Panc1 (cell line): ENCODE results near the gene SNTG2. TPM values are rescaled to one million over a fixed set of nuclear protein-coding genes. Genes with fewer than 3 reads are reported as not detected.

Source experiments
- ATAC-seq: fragments of 200-7000 bp; cut with Tn5 transposase; 2 replicates; pipeline ENCODE4 v1.9.1; 2020; ENCODE audit warnings: mild to moderate bottlenecking, moderate library complexity
- BruUV-seq: library from RNA; stranded (reverse); fragments of 400-500 nt; replicated peaks from 2 replicates; lab custom pipeline; 2021; lab: Mats Ljungman, UMichigan
- CTCF ChIA-PET: fragments of 300-600 bp; sonication (Branson Sonifier 250); formaldehyde crosslinking; loops from one replicate; lab custom pipeline; 2022; ENCODE audit warnings: antibody characterized with exemption; lab: Charles Lee
- POLR2A ChIA-PET: fragments of 300-600 bp; sonication (Branson Sonifier 250); formaldehyde crosslinking; loops from one replicate; lab custom pipeline; 2022; ENCODE audit warnings: antibody characterized with exemption; lab: Charles Lee
- DNase-seq: peaks from one replicate; pipeline ENCODE4 v3.0.0-alpha.2; 2010; ENCODE audit warnings: low read depth, low spot score
- H3K27ac ChIP-seq: 2 replicates; pipeline ENCODE4 v1.5.1; 2011; ENCODE audit warnings: mild to moderate bottlenecking, low read length, inconsistent platforms
- H3K27me3 ChIP-seq: fragments of 200-500 bp; sonication (Bioruptor generic); 2 replicates; pipeline ENCODE4 v1.6.0; 2014; ENCODE audit warnings: low read length, inconsistent platforms; ENCODE audit not compliant: control insufficient read depth, insufficient read depth
- H3K36me3 ChIP-seq: fragments of 200-500 bp; sonication (Bioruptor generic); 2 replicates; pipeline ENCODE4 v1.5.1; 2014; ENCODE audit warnings: inconsistent platforms, mild to moderate bottlenecking, low read length, moderate library complexity; ENCODE audit not compliant: control insufficient read depth, insufficient read depth
- H3K4me1 ChIP-seq: 2 replicates; pipeline ENCODE4 v1.5.1; 2011; ENCODE audit warnings: inconsistent platforms, mild to moderate bottlenecking, low read length, moderate library complexity; ENCODE audit not compliant: control insufficient read depth, insufficient read depth
- H3K4me3 ChIP-seq, 2 experiments: 2 replicates each; pipeline ENCODE4 v1.5.1; 2011 to 2012; ENCODE audit warnings: low read depth in 2 of 2, low read length in 2 of 2, mild to moderate bottlenecking in 2 of 2, inconsistent platforms in 1 of 2, moderate library complexity in 1 of 2
- H3K9me3 ChIP-seq: fragments of 200-500 bp; sonication (Bioruptor generic); 2 replicates; pipeline ENCODE4 v1.5.1; 2014; ENCODE audit warnings: low read depth, mild to moderate bottlenecking, inconsistent platforms, low read length, moderate library complexity; ENCODE audit not compliant: control insufficient read depth, insufficient read depth
- POLR2AphosphoS5 ChIP-seq: IDR thresholded peaks from 2 replicates; pipeline ENCODE4 v1.6.1; 2012; ENCODE audit warnings: mild to moderate bottlenecking, low read depth, low read length, moderate library complexity
- SIN3A ChIP-seq: IDR thresholded peaks from 2 replicates; pipeline ENCODE4 v1.6.1; 2012; ENCODE audit warnings: low read depth, mild to moderate bottlenecking, low read length, moderate library complexity, borderline replicate concordance; ENCODE audit not compliant: insufficient read depth
- TCF7L2 ChIP-seq: IDR thresholded peaks from 2 replicates; pipeline ENCODE4 v1.6.1; 2011; ENCODE audit warnings: mild to moderate bottlenecking, low read depth, low read length, inconsistent platforms
- in situ Hi-C: cut with HindIII; loops from 2 replicates; pipeline ENCODE4 v1.10.0; 2016; ENCODE audit warnings: low sequenced_read_pairs, low pct_unique_long_range_greater_than_20kb
- intact Hi-C: fragments of 100-400 bp; cut with micrococcal nuclease; formaldehyde crosslinking; loops from one replicate; pipeline ENCODE4 v1.10.0; 2022; ENCODE audit not compliant: unreplicated experiment
- total RNA-seq: library from RNA; stranded (reverse); gene quantifications from one replicate; pipeline ENCODE4 v1.2.1, GENCODE V29; 2021; ENCODE audit not compliant: unreplicated experiment
- TF ChIP-seq, protein P1 (sequence below), 2 experiments: IDR thresholded peaks; 2 replicates each; pipeline ENCODE4 v1.6.1; 2011 to 2012; ENCODE audit warnings: low read depth in 2 of 2, control low read depth in 1 of 2, low read length in 1 of 2, mild to moderate bottlenecking in 1 of 2, moderate library complexity in 1 of 2; ENCODE audit not compliant: insufficient read depth in 1 of 2
- TF ChIP-seq, protein P2 (sequence below): fragments of 450-650 bp; IDR thresholded peaks from 2 replicates; pipeline ENCODE4 v1.5.1; 2017; ENCODE audit warnings: mild to moderate bottlenecking

Gene SNTG2
- total RNA-seq, 1 experiment from 2014 or later = not detected

DNA sequence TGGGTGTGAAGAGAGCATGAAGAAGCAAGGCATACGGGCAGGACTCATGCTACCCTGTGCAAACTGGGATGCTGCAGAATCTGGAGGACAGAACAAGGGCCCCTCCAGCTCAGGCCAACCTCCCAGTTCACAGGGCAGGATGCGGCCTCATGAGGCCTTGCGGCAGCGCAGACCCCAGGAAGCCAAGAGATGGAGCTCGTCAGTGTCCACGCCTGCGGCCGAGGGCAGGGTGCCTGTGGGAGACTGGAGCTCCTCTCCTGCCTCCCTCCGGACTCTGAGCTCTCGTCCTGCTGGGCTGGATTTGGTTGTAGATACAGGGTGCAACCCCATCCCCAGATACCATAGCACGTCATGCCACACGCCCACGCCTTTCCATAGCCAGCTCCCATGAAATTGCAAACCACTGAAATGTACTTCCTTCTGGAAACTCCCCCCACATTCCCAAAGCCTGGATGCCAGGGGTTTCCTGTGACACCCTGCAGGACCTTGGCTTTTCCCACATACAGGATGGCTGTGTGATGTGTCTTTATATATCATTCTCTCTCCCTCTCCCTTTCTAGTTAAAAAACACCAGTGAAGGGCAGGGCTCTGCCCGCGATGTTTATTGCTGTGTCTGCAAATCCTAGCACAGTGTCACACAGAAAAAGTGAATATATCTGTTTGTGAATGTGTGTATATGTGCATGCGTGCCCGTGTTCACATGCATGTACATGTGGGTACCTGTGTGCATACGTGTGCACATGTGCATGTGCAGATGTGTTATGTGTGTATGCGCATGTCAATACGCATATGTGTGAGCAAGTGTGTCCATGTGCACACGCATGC is 12.3 kb upstream of the SNTG2 start:
- POLR2A ChIA-PET = no interaction called here
- intact Hi-C loops (no loop called here), in situ Hi-C loops (no loop called here)
- DNase-seq = no peak
- no TSS peak for BruUV-seq
- TF ChIP-seq, protein P1, sequence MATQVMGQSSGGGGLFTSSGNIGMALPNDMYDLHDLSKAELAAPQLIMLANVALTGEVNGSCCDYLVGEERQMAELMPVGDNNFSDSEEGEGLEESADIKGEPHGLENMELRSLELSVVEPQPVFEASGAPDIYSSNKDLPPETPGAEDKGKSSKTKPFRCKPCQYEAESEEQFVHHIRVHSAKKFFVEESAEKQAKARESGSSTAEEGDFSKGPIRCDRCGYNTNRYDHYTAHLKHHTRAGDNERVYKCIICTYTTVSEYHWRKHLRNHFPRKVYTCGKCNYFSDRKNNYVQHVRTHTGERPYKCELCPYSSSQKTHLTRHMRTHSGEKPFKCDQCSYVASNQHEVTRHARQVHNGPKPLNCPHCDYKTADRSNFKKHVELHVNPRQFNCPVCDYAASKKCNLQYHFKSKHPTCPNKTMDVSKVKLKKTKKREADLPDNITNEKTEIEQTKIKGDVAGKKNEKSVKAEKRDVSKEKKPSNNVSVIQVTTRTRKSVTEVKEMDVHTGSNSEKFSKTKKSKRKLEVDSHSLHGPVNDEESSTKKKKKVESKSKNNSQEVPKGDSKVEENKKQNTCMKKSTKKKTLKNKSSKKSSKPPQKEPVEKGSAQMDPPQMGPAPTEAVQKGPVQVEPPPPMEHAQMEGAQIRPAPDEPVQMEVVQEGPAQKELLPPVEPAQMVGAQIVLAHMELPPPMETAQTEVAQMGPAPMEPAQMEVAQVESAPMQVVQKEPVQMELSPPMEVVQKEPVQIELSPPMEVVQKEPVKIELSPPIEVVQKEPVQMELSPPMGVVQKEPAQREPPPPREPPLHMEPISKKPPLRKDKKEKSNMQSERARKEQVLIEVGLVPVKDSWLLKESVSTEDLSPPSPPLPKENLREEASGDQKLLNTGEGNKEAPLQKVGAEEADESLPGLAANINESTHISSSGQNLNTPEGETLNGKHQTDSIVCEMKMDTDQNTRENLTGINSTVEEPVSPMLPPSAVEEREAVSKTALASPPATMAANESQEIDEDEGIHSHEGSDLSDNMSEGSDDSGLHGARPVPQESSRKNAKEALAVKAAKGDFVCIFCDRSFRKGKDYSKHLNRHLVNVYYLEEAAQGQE (IDR thresholded peaks at IDR 0.05; ENCODE audit: insufficient read depth in 1 of 2, low read depth in 2 of 2, low read length in 1 of 2) = no peak
- TF ChIP-seq, protein P2, sequence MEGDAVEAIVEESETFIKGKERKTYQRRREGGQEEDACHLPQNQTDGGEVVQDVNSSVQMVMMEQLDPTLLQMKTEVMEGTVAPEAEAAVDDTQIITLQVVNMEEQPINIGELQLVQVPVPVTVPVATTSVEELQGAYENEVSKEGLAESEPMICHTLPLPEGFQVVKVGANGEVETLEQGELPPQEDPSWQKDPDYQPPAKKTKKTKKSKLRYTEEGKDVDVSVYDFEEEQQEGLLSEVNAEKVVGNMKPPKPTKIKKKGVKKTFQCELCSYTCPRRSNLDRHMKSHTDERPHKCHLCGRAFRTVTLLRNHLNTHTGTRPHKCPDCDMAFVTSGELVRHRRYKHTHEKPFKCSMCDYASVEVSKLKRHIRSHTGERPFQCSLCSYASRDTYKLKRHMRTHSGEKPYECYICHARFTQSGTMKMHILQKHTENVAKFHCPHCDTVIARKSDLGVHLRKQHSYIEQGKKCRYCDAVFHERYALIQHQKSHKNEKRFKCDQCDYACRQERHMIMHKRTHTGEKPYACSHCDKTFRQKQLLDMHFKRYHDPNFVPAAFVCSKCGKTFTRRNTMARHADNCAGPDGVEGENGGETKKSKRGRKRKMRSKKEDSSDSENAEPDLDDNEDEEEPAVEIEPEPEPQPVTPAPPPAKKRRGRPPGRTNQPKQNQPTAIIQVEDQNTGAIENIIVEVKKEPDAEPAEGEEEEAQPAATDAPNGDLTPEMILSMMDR = no peak
- TF ChIP-seq POLR2AphosphoS5 = no peak
- TF ChIP-seq SIN3A = no peak
- TF ChIP-seq TCF7L2 = no peak
- CTCF ChIA-PET = no interaction called here
- Histone ChIP-seq H3K27me3 (no peaks in the 10 kb centered on the region), H3K4me3 (no peak overlapping the region), H3K9me3 (no peaks in the 10 kb centered on the region), H3K4me1 (no peaks in the 10 kb centered on the region), H3K27ac (no peak overlapping the region), H3K36me3 (no peaks in the 10 kb centered on the region)
- ATAC-seq = no peak; the same call in 1 of the 2 replicates

DNA sequence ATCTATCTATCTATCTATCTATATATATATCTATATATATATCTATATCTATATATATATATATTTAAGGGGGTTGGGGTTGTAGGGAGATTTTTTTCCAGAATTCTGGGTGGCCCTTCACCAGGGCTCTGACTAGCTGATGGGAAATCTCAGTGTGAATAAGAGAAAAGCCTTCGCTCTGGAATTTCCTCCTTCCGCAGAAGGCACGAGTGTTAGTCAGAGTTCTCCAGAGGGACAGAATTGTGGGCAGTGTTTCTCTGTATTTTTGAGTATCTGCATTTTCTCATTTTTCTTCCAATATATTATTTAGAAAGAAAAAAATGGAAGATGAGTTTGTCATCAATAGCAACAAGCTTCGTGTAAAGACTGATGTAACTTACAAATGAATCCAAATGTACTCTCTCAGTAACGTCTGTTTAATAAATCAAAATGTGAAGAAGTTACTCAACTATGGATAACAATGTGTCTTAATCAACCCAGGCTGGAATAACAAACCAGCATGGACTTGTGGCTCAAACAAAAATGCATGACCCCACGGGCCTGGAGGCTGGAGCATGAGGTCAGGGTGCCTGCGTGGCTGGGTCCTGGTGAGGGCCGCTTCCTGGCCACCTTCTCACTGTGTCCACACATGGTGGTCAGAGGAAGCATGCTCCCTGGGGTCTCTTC is 10.6 kb upstream of the SNTG2 start:
- in situ Hi-C loops (no loop called here), intact Hi-C loops (no loop called here)
- Histone ChIP-seq H3K4me3 (no peak overlapping the region), H3K36me3 (no peaks in the 10 kb centered on the region), H3K4me1 (no peaks in the 10 kb centered on the region), H3K27me3 (no peaks in the 10 kb centered on the region), H3K27ac (no peak overlapping the region), H3K9me3 (no peaks in the 10 kb centered on the region)
- BruUV-seq = no TSS peak
- ChIA-PET CTCF (no interaction called here), POLR2A (interaction anchor here (0.6 kb wide), 1 partner anchor 12 kb away, joined by 3 read pairs; no protein-coding TSS in a partner anchor)
- TF ChIP-seq POLR2AphosphoS5 = no peak
- TF ChIP-seq, protein P1 (IDR thresholded peaks at IDR 0.05; ENCODE audit: insufficient read depth in 1 of 2, low read depth in 2 of 2, low read length in 1 of 2) = no peak
- no peak for TF ChIP-seq TCF7L2
- TF ChIP-seq SIN3A = no peak
- TF ChIP-seq, protein P2 = no peak
- no peak for DNase-seq
- ATAC-seq = no peak
